ENCODE data around the gene FBXO28. TPM values are rescaled to one million over a fixed set of nuclear protein-coding genes. Genes with fewer than 3 reads are reported as not detected.

FBXO28 gene
- total RNA-seq, 4 donors from 2014 or later, result 32.5 to 64.7 (median 35.4) TPM

GRCh38 chr1:224124220-224124619 is 10.3 kb downstream of the FBXO28 start:
- no peak overlapping the region for H3K4me3 ChIP-seq (replicated peaks in 1 of 3)
- no peaks in the 10 kb centered on the region for H3K36me3 ChIP-seq
- no peaks in the 10 kb centered on the region for H3K4me1 ChIP-seq
- no peak overlapping the region for H3K27ac ChIP-seq
- TF ChIP-seq CTCF (IDR thresholded peaks at IDR 0.05) (no peak), POLR2A (IDR thresholded peaks at IDR 0.05) (no peak)
- no peak for DNase-seq
- intact Hi-C loops (cut with DNase I), result no loop called here
- no peaks in the 10 kb centered on the region for H3K9me3 ChIP-seq
- H3K27me3 ChIP-seq, result no peaks in the 10 kb centered on the region

DNA sequence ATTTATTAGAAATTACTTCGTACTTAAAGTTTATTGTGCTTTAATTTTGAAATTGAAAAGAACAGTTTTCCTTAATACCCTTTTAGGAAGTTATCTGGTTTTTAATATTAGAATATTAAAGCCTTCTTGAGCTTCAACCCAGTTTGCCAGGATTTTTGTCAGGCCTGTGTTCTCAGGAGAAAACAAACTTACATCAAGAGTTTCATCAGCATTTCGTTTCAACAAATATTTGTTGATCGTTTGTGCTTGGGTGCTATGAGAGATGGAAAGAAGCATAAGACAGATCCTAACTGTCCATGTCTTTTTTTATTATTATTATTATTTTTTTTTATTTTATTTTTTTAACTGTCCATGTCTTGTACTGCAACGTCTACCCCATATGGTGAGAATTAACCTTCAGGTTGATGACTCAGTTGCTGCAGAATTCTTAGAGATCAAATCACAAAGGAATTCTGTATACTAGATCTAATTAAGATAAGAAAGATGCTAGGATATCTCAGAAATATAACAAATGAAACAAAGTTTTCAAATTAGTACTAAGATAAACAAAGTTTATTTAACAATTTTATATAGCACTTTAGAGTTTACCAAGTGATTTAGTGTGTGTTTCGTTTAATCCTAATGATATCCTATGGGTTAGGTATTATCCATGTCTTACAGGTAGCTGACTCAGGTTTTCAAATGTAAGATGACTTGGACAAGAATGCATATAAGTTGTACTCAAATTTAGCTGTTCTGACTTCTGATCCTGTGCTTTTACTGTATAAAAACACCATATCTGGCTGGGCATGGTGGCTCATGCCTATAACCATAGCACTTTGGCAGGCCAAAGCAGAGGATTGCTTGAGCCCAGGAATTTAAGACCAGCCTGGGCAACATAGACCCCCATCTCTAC is 14.3 kb downstream of the FBXO28 start:
- 86 to 91% methylated on average over 5 of the region's 5 CpGs for WGBS, 2 donors
- no peaks in the 10 kb centered on the region for H3K4me1 ChIP-seq

DNA sequence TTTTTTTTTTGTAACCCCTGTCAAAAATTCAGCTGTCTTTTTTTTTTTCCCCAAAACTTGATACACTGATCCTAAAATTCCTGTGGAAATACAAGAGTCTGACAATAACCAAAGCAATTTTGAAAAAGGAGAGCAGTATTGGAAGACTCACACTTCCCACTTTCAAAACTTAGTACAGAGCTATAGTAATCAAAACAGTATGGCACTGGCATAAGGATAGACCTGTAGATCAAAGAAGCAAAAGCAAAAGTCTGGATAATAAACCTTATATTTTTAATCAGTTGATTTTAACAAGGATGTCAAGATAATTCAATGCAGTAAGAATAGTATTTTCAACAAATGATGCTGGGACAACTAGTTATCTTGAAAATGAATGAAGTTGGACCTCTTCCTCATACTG is 17.3 kb downstream of the FBXO28 start:
- H3K27ac ChIP-seq, result no peak overlapping the region
- no peaks in the 10 kb centered on the region for H3K4me1 ChIP-seq
- intact Hi-C loops (cut with DNase I), result no loop called here
- TF ChIP-seq POLR2A (IDR thresholded peaks at IDR 0.05), result no peak
- no peak for TF ChIP-seq CTCF (IDR thresholded peaks at IDR 0.05)
- no peak overlapping the region for H3K4me3 ChIP-seq (replicated peaks in 1 of 3)
- H3K27me3 ChIP-seq, result no peaks in the 10 kb centered on the region
- peaks cover 31 to 39% of the 10 kb centered on the region in 2 donors for H3K36me3 ChIP-seq
- no peaks in the 10 kb centered on the region for H3K9me3 ChIP-seq
- no peak for DNase-seq

More for the DNA sequence above, 14.3 kb downstream of the FBXO28 start:
- Histone ChIP-seq H3K27me3 (no peaks in the 10 kb centered on the region), H3K4me3 (replicated peaks in 1 of 3) (no peak overlapping the region), H3K27ac (no peak overlapping the region), H3K9me3 (no peaks in the 10 kb centered on the region), H3K36me3 (peaks cover 29% of the 10 kb centered on the region in 2 donors)
- intact Hi-C loops (cut with DNase I), result no loop called here
- TF ChIP-seq POLR2A (IDR thresholded peaks at IDR 0.05) (no peak), CTCF (IDR thresholded peaks at IDR 0.05) (no peak)
- no peak for DNase-seq

GRCh38 chr1:224132901-224133300 is 19.0 kb downstream of the FBXO28 start:
- no peak for DNase-seq
- peaks cover 35 to 43% of the 10 kb centered on the region in 2 donors for H3K36me3 ChIP-seq
- H3K9me3 ChIP-seq, result no peaks in the 10 kb centered on the region
- no peaks in the 10 kb centered on the region for H3K4me1 ChIP-seq
- intact Hi-C loops (cut with DNase I), result no loop called here
- H3K27me3 ChIP-seq, result no peaks in the 10 kb centered on the region
- H3K4me3 ChIP-seq (replicated peaks in 1 of 3), result no peak overlapping the region
- WGBS, 2 donors, result 59 to 66% methylated on average over 1 of the region's 1 CpG
- TF ChIP-seq POLR2A (IDR thresholded peaks at IDR 0.05), result no peak
- TF ChIP-seq CTCF (IDR thresholded peaks at IDR 0.05), result no peak
- H3K27ac ChIP-seq, result no peak overlapping the region

DNA sequence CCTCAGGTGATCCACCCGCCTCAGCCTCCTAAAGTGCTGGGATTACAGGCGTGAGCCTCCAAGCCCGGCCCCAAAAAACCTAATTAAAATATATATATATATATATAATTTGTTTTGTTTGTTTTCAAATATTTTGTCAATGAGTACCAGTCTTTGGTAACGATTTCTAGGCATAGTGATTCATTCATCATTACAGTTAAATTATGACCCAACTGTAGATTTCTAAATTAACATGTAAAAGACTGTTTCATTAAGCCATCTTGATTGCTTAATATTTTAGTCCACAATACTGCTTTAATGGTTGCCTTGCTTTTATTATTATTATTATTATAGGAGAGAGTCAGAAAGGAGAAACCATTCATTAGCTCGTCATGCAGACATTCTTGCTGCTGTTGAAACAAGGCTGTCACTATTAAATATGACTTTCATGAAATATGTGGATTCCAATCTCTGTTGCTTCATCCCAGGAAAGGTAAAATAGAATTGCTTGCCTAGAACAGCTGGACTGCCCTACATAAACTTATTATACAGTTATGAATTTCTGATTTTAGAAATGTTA is 19.9 kb downstream of the FBXO28 start:
- intact Hi-C loops (cut with DNase I), result no loop called here
- H3K9me3 ChIP-seq, result no peaks in the 10 kb centered on the region
- 88 to 93% methylated on average over 5 of the region's 5 CpGs for WGBS, 2 donors
- no peak for DNase-seq
- H3K4me1 ChIP-seq, result no peaks in the 10 kb centered on the region
- peaks cover 35 to 45% of the 10 kb centered on the region in 2 donors for H3K36me3 ChIP-seq
- no peaks in the 10 kb centered on the region for H3K27me3 ChIP-seq
- TF ChIP-seq CTCF (IDR thresholded peaks at IDR 0.05) (no peak), POLR2A (IDR thresholded peaks at IDR 0.05) (no peak)
- no peak overlapping the region for H3K4me3 ChIP-seq (replicated peaks in 1 of 3)
- H3K27ac ChIP-seq, result no peak overlapping the region
